GM10266 (cell line): ENCODE results near the gene ALKBH3.

ENCODE experiments used
- DNase-seq: peaks from one replicate; pipeline ENCODE4 v3.0.0; 2012; ENCODE audit errors: extremely low spot score
- CTCF ChIP-seq: IDR thresholded peaks from 2 replicates; pipeline ENCODE4 v1.5.1; 2012; ENCODE audit warnings: mild to moderate bottlenecking, low read depth; ENCODE audit not compliant: control insufficient read depth, insufficient read depth; ENCODE audit errors: missing control alignments

ALKBH3 gene

GRCh38 chr11:43913829-43914380 lies 33.3 kb downstream of the ALKBH3 start:
- DNase-seq: no peak
- no peak for TF ChIP-seq CTCF

GRCh38 chr11:43914466-43914865 lies 33.8 kb downstream of the ALKBH3 start:
- TF ChIP-seq CTCF: no peak

GRCh38 chr11:43916621-43917020 lies 36.0 kb downstream of the ALKBH3 start:
- no peak for DNase-seq
- no peak for TF ChIP-seq CTCF

More at GRCh38 chr11:43914466-43914865, 33.8 kb downstream of the ALKBH3 start:
- DNase-seq: no peak

GRCh38 chr11:43917851-43918250 lies 37.2 kb downstream of the ALKBH3 start:
- TF ChIP-seq CTCF: no peak

GRCh38 chr11:43918662-43919061 lies 38.0 kb downstream of the ALKBH3 start:
- no peak for TF ChIP-seq CTCF
- no peak for DNase-seq

More at GRCh38 chr11:43917851-43918250, 37.2 kb downstream of the ALKBH3 start:
- DNase-seq: no peak

GRCh38 chr11:43919852-43920597 lies 39.4 kb downstream of the ALKBH3 start:
- DNase-seq: no peak
- no peak for TF ChIP-seq CTCF
